ENCODE data around the gene SNRPA.
A peak's percentile ranks its signal among the peaks of the same experiment; 100 is the strongest.

Gene SNRPA

GRCh38 chr19:40705362-40705651 is 45.7 kb upstream of the SNRPA start:
- Mint-ChIP-seq H3K27ac (peak overlapping the region in 1 of 3 experiments; percentile 71), H3K36me3 (ENCODE audit: low read depth) (peaks cover 58% of the 10 kb centered on the region), H3K4me1 (peaks cover 23% of the 10 kb centered on the region), H3K9me3 (no peaks in the 10 kb centered on the region), H3K27me3 (ENCODE audit: low read depth) (no peaks in the 10 kb centered on the region), H3K4me3 (no peak overlapping the region)
- TF ChIP-seq CTCF (IDR thresholded peaks at IDR 0.05; ENCODE audit: unreplicated experiment in 3 of 3): no peak

GRCh38 chr19:40705950-40706619 is 44.9 kb upstream of the SNRPA start:
- no peaks in the 10 kb centered on the region for H3K9me3 Mint-ChIP-seq
- H3K27me3 Mint-ChIP-seq (ENCODE audit: low read depth): no peaks in the 10 kb centered on the region
- H3K36me3 Mint-ChIP-seq (ENCODE audit: low read depth): peaks cover 57% of the 10 kb centered on the region
- peak overlapping the region in 1 of 3 experiments; percentile 10 for H3K4me3 Mint-ChIP-seq
- H3K4me1 Mint-ChIP-seq: peaks cover 23% of the 10 kb centered on the region
- H3K27ac Mint-ChIP-seq: peak overlapping the region; percentile 71 to 86 (median 85)
- no peak for TF ChIP-seq CTCF (IDR thresholded peaks at IDR 0.05; ENCODE audit: unreplicated experiment in 3 of 3)

- no peaks in the 10 kb centered on the region for H3K9me3 Mint-ChIP-seq
Observed at GRCh38 chr19:40707615-40708014, 43.4 kb upstream of the SNRPA start.

GRCh38 chr19:40709817-40710216 is 41.2 kb upstream of the SNRPA start:
- H3K27ac Mint-ChIP-seq: no peak overlapping the region
- no peak overlapping the region for H3K4me3 Mint-ChIP-seq
- H3K27me3 Mint-ChIP-seq (ENCODE audit: low read depth): no peaks in the 10 kb centered on the region
- H3K4me1 Mint-ChIP-seq: peaks cover 19% of the 10 kb centered on the region
- TF ChIP-seq CTCF (IDR thresholded peaks at IDR 0.05; ENCODE audit: unreplicated experiment in 3 of 3): no peak
- no peaks in the 10 kb centered on the region for H3K9me3 Mint-ChIP-seq
- peaks cover 51% of the 10 kb centered on the region for H3K36me3 Mint-ChIP-seq (ENCODE audit: low read depth)

More at GRCh38 chr19:40707615-40708014, 43.4 kb upstream of the SNRPA start:
- H3K4me1 Mint-ChIP-seq: peaks cover 16% of the 10 kb centered on the region
- TF ChIP-seq CTCF (IDR thresholded peaks at IDR 0.05; ENCODE audit: unreplicated experiment in 3 of 3): no peak
- H3K27ac Mint-ChIP-seq: no peak overlapping the region
- no peaks in the 10 kb centered on the region for H3K27me3 Mint-ChIP-seq (ENCODE audit: low read depth)
- peaks cover 58% of the 10 kb centered on the region for H3K36me3 Mint-ChIP-seq (ENCODE audit: low read depth)
- H3K4me3 Mint-ChIP-seq: no peak overlapping the region

GRCh38 chr19:40713939-40714338 is 37.1 kb upstream of the SNRPA start:
- H3K9me3 Mint-ChIP-seq: no peaks in the 10 kb centered on the region
- TF ChIP-seq CTCF (IDR thresholded peaks at IDR 0.05; ENCODE audit: unreplicated experiment in 3 of 3): no peak

More at GRCh38 chr19:40713939-40714338, 37.1 kb upstream of the SNRPA start:
- H3K4me3 Mint-ChIP-seq: peak overlapping the region; percentile 71 to 87 (median 85)
- peaks cover 17% of the 10 kb centered on the region for H3K4me1 Mint-ChIP-seq
- peak overlapping the region; percentile 97 to 99 (median 99) for H3K27ac Mint-ChIP-seq
- H3K27me3 Mint-ChIP-seq (ENCODE audit: low read depth): no peaks in the 10 kb centered on the region
- peaks cover 33% of the 10 kb centered on the region for H3K36me3 Mint-ChIP-seq (ENCODE audit: low read depth)
